Measurements from ENCODE around the gene ATP4A.

DNA sequence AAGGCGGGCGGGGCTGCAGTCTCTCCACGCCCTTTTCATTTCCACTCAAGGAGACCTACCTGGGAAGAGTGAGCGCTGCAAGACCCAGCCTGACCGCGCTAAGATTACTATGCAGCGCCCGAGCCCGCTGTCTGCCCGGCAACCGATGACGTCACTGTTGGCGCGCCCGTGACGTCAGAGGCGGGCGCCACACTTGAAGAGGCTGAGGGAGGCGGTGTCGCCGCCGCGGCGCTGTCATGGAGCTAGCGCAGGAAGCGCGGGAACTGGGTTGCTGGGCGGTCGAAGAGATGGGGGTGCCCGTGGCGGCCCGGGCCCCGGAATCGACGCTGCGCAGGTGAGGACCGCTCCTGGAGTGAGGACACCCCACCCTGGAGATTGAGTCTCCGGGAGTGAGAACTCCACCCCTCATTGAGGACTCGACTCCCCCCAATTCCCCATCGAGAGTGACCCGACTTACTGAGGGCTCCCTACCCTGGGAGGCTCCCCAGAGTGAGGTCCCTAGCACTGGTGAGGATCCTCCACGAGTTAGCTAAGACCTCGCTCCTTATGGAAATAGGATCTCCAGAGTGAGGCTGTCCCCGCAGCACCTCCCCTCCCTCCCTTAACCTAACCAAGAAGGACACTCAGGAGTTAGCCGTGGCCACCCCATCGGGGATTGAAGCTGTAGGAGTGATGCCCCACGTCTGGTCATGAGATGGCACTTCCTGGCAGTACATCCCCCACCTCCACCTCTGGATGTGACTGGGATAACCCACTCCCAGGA lies 49.3 kb upstream of the ATP4A start, which contains the start of gene HAUS5:
- peak; percentile 14; the same call in 1 of the 2 replicates for TF ChIP-seq CTCF (IDR thresholded peaks at IDR 0.05)
- no peak for TF ChIP-seq ZFX (IDR thresholded peaks at IDR 0.05; ENCODE audit: borderline replicate concordance)
